A549 (cell line): ENCODE measurements around the gene DHDH.

Experiments used
- BHLHE40 ChIP-seq: IDR thresholded peaks from 2 replicates; pipeline ENCODE4 v1.6.1; 2012; ENCODE audit warnings: low read depth, low read length, inconsistent platforms
- CEBPB ChIP-seq, 2 experiments: fragments of >200 bp in 1 of 2; sonication (Bioruptor Twin) in 1 of 2; formaldehyde crosslinking in 1 of 2; IDR thresholded peaks; 2 replicates each; pipeline ENCODE4 v1.6.1; 2012 to 2016
- CTCF ChIP-seq: fragments of >200 bp; sonication (Bioruptor Twin); formaldehyde crosslinking; IDR thresholded peaks from 3 replicates; pipeline ENCODE4 v1.5.1; 2016
- E2F6 ChIP-seq: IDR thresholded peaks from 2 replicates; pipeline ENCODE4 v1.6.1; 2012; ENCODE audit warnings: low read depth, borderline replicate concordance
- EHMT2 ChIP-seq: fragments of 200-600 bp; sonication (generic); IDR thresholded peaks from 2 replicates; pipeline ENCODE4 v1.6.1; 2016; ENCODE audit warnings: antibody characterized with exemption, low read depth, mild to moderate bottlenecking, moderate library complexity
- EP300 ChIP-seq, 2 experiments: fragments of >200 bp; sonication (Bioruptor Twin); formaldehyde crosslinking; IDR thresholded peaks; 2 replicates in 1 of 2; 3 replicates in 1 of 2; pipeline ENCODE4 v1.6.1; 2016 to 2017
- JUNB ChIP-seq: fragments of >200 bp; sonication (Bioruptor Twin); formaldehyde crosslinking; IDR thresholded peaks from 2 replicates; pipeline ENCODE4 v1.6.1; 2016
- POLR2A ChIP-seq: IDR thresholded peaks from 2 replicates; pipeline ENCODE4 v1.6.1; 2012; ENCODE audit warnings: mild to moderate bottlenecking, low read length
- REST ChIP-seq: fragments of 200-600 bp; sonication (generic); IDR thresholded peaks from 2 replicates; pipeline ENCODE4 v1.6.1; 2016; ENCODE audit warnings: antibody characterized with exemption, mild to moderate bottlenecking, moderate library complexity
- SMC3 ChIP-seq: fragments of >200 bp; sonication (Bioruptor Twin); formaldehyde crosslinking; IDR thresholded peaks from 3 replicates; pipeline ENCODE4 v1.6.1; 2018; ENCODE audit warnings: inconsistent platforms
- SREBF2 ChIP-seq: fragments of 450-650 bp; IDR thresholded peaks from 2 replicates; pipeline ENCODE4 v1.6.1; 2014; ENCODE audit warnings: mild to moderate bottlenecking, moderate library complexity
- TF ChIP-seq, protein P1 (sequence below): IDR thresholded peaks from 2 replicates; pipeline ENCODE4 v1.6.1; 2012

DNA sequence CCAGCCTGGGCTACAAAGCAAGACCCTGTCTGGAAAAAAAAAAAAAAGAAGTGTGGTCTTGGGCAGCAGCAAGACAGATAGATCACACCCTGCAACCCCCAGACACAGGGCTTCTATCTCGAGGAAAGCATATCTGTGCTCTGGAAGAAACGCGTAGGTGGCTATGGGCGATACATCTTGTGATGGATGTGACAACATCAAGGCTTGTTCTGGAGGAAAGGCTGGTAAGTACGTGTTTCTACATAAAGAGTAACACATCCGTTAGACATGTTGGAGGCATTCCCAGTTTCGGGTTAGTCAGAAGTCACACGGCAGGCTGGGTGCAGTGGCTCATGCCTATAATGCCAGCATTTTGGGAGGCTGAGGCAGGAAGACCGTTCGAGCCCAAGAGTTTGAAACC, 6.6 kb upstream of the DHDH start:
- TF ChIP-seq CTCF (no peak), E2F6 (no peak), JUNB (no peak), SREBF2 (no peak), EP300 (IDR thresholded peaks at IDR 0.05) (peak in 1 of 2 experiments; percentile 39; a peak in 1 of 5 replicates), CEBPB (IDR thresholded peaks at IDR 0.05) (no peak), SMC3 (no peak), EHMT2 (no peak), REST (no peak), BHLHE40 (no peak), POLR2A (no peak)
- TF ChIP-seq, protein P1, sequence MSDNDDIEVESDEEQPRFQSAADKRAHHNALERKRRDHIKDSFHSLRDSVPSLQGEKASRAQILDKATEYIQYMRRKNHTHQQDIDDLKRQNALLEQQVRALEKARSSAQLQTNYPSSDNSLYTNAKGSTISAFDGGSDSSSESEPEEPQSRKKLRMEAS: peak; percentile 59
